Muscle of arm (tissue), 14 donors: ENCODE data around the gene C2. TPM values are rescaled to one million over a fixed set of nuclear protein-coding genes. Genes with fewer than 3 reads are reported as not detected.

Source experiments
- DNase-seq: peaks from one replicate; pipeline ENCODE4 v3.0.0-alpha.2; 2013
- long read RNA-seq, 11 donors: transcript quantifications; one replicate each; lab custom pipeline, GENCODE V29; 2026
- polyA plus RNA-seq, 12 donors: library from polyadenylated mRNA; unstranded; fragments of 120-200 nt; gene quantifications; one replicate each; pipeline ENCODE4 v1.2.1, GENCODE V29; 2013; ENCODE audit not compliant: insufficient read length in 12 of 12

Gene C2
- 10 to 100 TPM in 1 of 12 donors, 1 to 10 TPM in 10, not detected in 1; 4.3 to 21.2 (median 6.9) TPM for polyA plus RNA-seq
- long read RNA-seq, donor 1, partial matches to known transcripts = 0 of 6 reads
- long read RNA-seq, donor 1, other reads (novel, unspliced or antisense) = 0 of 6 reads
- long read RNA-seq, donor 2 = 0 reads
- long read RNA-seq, donor 3 = 0 reads
- long read RNA-seq, donor 4 = 0 reads
- long read RNA-seq, donor 5, partial matches to known transcripts = 10 of 10 reads
- long read RNA-seq, donor 5, other reads (novel, unspliced or antisense) = 0 of 10 reads
- long read RNA-seq, donor 6, partial matches to known transcripts = 0 of 1 reads
- long read RNA-seq, donor 6, other reads (novel, unspliced or antisense) = 0 of 1 reads
- long read RNA-seq, donor 7, partial matches to known transcripts = 0 of 1 reads
- long read RNA-seq, donor 7, other reads (novel, unspliced or antisense) = 0 of 1 reads
- long read RNA-seq, donor 8 = 0 reads
- long read RNA-seq, donor 9, partial matches to known transcripts = 0 of 1 reads
- long read RNA-seq, donor 9, other reads (novel, unspliced or antisense) = 0 of 1 reads
- long read RNA-seq, donor 10, partial matches to known transcripts = 0 of 1 reads
- long read RNA-seq, donor 10, other reads (novel, unspliced or antisense) = 0 of 1 reads
- long read RNA-seq, donor 11, partial matches to known transcripts = 0 of 1 reads
- long read RNA-seq, donor 11, other reads (novel, unspliced or antisense) = 0 of 1 reads

- no peak for DNase-seq
Observed at GRCh38 chr6:31927242-31927862, at the start of gene C2. TSS of gene C2 (plus strand) at chr6:31927717. CDS start at chr6:31927753, 36 bp downstream.

- DNase-seq = no peak
Observed at GRCh38 chr6:31878222-31878621, 49.3 kb upstream of the C2 start.

- no peak for DNase-seq
Observed at GRCh38 chr6:31878726-31879125, 48.8 kb upstream of the C2 start, which contains the start of gene SLC44A4. TSS of gene SLC44A4 (minus strand) at chr6:31878997. CDS start at chr6:31878980, 17 bp downstream.

- DNase-seq = no peak
Observed at GRCh38 chr6:31879143-31879542, 48.4 kb upstream of the C2 start.

- no peak for DNase-seq
Observed at GRCh38 chr6:31879901-31880300, 47.6 kb upstream of the C2 start.

GRCh38 chr6:31880616-31881015 is 46.9 kb upstream of the C2 start:
- DNase-seq = no peak

- no peak for DNase-seq
Observed at GRCh38 chr6:31881136-31881859, 46.2 kb upstream of the C2 start.

GRCh38 chr6:31882344-31882743 is 45.2 kb upstream of the C2 start:
- no peak for DNase-seq

GRCh38 chr6:31883676-31884075 is 43.8 kb upstream of the C2 start:
- no peak for DNase-seq

GRCh38 chr6:31884528-31885035 is 42.9 kb upstream of the C2 start:
- DNase-seq = no peak

- DNase-seq = no peak
Observed at GRCh38 chr6:31886541-31886991, 41.0 kb upstream of the C2 start.

- DNase-seq = no peak
Observed at GRCh38 chr6:31887173-31888007, 40.1 kb upstream of the C2 start.

GRCh38 chr6:31888276-31889258 is 39.0 kb upstream of the C2 start:
- no peak for DNase-seq

- DNase-seq = no peak
Observed at GRCh38 chr6:31889331-31889972, 38.1 kb upstream of the C2 start.

- DNase-seq = no peak
Observed at GRCh38 chr6:31892821-31893220, 34.7 kb upstream of the C2 start.

GRCh38 chr6:31896493-31896855 is 31.0 kb upstream of the C2 start:
- DNase-seq = no peak

GRCh38 chr6:31896856-31897611 is 30.5 kb upstream of the C2 start:
- DNase-seq = no peak
